MG63 (cell line): ENCODE measurements around the gene MGLL. TPM values are rescaled to one million over a fixed set of nuclear protein-coding genes. Genes with fewer than 3 reads are reported as not detected.
A peak's percentile ranks its signal among the peaks of the same experiment; 100 is the strongest.

ENCODE experiments used
- DNase-seq: peaks from one replicate; pipeline ENCODE4 v3.0.0-alpha.2; 2020
- H3K27me3 ChIP-seq: fragments of 250-450 bp; sonication (Bioruptor Pico); 2 replicates; pipeline ENCODE4 v1.5.1; 2020; ENCODE audit warnings: mild to moderate bottlenecking, moderate library complexity
- H3K36me3 ChIP-seq: fragments of 250-450 bp; sonication (Bioruptor Pico); 2 replicates; pipeline ENCODE4 v1.5.1; 2020; ENCODE audit warnings: mild to moderate bottlenecking, moderate library complexity
- H3K4me3 ChIP-seq: fragments of 250-450 bp; sonication (Bioruptor Pico); 2 replicates; pipeline ENCODE4 v1.5.1; 2020; ENCODE audit warnings: mild to moderate bottlenecking, moderate library complexity
- H3K9me3 ChIP-seq: fragments of 250-450 bp; sonication (Bioruptor Pico); 2 replicates; pipeline ENCODE4 v1.5.1; 2020; ENCODE audit warnings: mild to moderate bottlenecking, moderate library complexity
- total RNA-seq: library from RNA; depleted of rRNA; stranded (reverse); fragments of >200 nt; shearing (Covaris generic); gene quantifications from 2 replicates; pipeline ENCODE4 v1.2.3, GENCODE V29; 2014; ENCODE audit warnings: low replicate concordance

MGLL gene
- total RNA-seq, 1 experiment from 2014 or later = 29.0 TPM

DNA sequence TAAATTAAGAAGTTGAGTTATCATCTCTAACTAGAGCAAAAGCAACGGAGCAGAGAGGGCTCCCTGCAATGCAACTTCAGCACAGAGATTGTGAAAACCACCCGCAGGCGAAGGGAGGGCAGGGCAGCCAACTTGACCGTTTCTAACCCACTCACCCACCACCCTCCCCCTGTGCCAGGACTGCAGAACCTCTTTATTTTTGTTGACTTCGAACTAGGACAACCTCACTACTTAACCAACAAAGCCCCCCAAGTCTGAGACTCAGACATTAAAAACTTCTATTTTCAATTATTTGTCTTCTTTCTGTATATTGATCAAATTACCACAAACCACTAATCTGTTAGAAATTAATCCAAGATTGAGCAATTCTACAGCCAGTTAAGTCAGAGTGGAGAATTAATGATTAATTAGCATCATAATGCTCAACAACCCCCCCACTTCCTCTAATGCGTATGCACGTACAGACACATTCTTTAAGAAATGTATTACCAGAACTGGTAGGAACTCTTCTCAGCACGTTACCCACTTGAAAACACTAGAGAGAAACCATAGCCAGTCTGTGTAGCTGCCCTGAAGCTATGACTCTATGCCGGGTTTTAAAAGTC, 2.0 kb downstream of the MGLL start:
- H3K36me3 ChIP-seq = peaks cover 35% of the 10 kb centered on the region
- H3K27me3 ChIP-seq = no peaks in the 10 kb centered on the region
- DNase-seq = peak; percentile 49
- H3K4me3 ChIP-seq = peak overlapping the region; percentile 5; the same call in 1 of the 2 replicates
- no peaks in the 10 kb centered on the region for H3K9me3 ChIP-seq

- H3K27me3 ChIP-seq = no peaks in the 10 kb centered on the region
- H3K9me3 ChIP-seq = no peaks in the 10 kb centered on the region
- peaks cover 42% of the 10 kb centered on the region for H3K36me3 ChIP-seq
- no peak overlapping the region for H3K4me3 ChIP-seq
- no peak for DNase-seq
These were observed 2.7 kb downstream of the MGLL start for GRCh38 chr3:127819656-127820055.

DNA sequence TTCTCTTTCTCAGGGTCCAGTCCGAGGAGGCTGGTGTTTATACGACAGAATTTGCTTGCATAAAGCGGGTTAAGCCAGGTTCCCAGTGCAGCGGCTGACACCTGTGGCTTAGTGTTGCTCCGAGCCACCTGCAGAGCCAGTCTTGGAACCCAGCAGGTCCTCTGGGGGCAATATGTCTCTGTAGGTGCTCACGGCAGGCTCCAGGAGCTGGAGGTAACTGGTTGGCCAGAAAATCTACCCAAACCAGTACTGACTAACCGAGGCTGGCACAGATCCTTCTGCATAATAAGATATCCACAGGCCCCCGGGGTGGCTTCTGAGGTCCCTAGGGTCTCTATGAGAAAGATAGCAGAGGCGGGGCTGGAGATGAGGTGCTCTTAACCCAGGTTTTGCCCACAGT, 3.2 kb downstream of the MGLL start:
- H3K4me3 ChIP-seq = no peak overlapping the region
- no peaks in the 10 kb centered on the region for H3K27me3 ChIP-seq
- peaks cover 46% of the 10 kb centered on the region for H3K36me3 ChIP-seq
- DNase-seq = no peak
- H3K9me3 ChIP-seq = no peaks in the 10 kb centered on the region

DNA sequence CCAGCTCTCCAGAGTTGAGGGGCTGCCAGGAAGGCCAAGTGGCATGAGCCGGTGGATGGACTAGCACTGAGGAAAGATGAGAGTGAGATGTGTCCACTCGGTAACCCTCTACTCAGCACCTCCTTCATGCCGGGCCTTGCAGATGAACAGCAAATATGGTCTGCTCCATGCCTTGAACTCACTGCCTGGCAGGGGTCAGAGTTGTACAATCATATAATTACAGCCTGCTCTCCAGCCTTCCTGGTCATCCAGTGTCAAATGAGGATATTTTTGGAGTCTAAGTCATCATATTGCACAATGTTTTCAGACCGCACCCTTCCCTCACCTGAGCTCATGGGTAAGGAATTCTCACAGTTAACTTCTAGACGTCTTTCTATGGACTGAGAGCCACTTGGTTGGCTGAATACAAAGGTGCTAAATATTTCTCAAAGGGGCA, 4.9 kb downstream of the MGLL start:
- Histone ChIP-seq H3K27me3 (no peaks in the 10 kb centered on the region), H3K4me3 (no peak overlapping the region), H3K36me3 (peaks cover 53% of the 10 kb centered on the region), H3K9me3 (no peaks in the 10 kb centered on the region)
- DNase-seq = peak; percentile 69

GRCh38 chr3:127816783-127817405, 5.4 kb downstream of the MGLL start:
- Histone ChIP-seq H3K9me3 (no peaks in the 10 kb centered on the region), H3K36me3 (peaks cover 58% of the 10 kb centered on the region), H3K4me3 (no peak overlapping the region), H3K27me3 (no peaks in the 10 kb centered on the region)
- no peak for DNase-seq

- no peak for DNase-seq
- no peak overlapping the region for H3K4me3 ChIP-seq
- no peaks in the 10 kb centered on the region for H3K9me3 ChIP-seq
- peaks cover 68% of the 10 kb centered on the region for H3K36me3 ChIP-seq
- no peaks in the 10 kb centered on the region for H3K27me3 ChIP-seq
These were observed 6.4 kb downstream of the MGLL start for GRCh38 chr3:127815641-127816605.

DNA sequence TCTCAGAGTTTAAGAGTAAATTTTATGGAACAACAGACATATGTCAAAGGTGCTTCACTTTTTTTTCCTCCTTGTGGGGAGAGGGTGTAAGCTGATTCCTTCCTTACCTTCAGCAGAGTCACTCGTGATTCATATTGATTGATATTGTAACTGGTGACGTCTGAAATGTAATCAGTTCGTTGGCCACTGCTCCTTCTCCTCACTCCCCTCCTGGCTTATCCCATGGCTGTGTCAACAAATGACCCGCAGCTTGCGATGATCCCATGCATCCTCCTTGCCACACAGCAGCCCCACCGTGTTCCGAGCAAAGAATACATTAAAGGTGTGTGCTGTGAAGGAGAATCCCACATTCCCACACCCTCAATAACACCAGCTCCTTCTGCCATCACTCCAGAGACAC, 7.3 kb downstream of the MGLL start:
- DNase-seq = no peak
- Histone ChIP-seq H3K9me3 (no peaks in the 10 kb centered on the region), H3K36me3 (peaks cover 73% of the 10 kb centered on the region), H3K4me3 (no peak overlapping the region), H3K27me3 (no peaks in the 10 kb centered on the region)

GRCh38 chr3:127814325-127814781, 8.0 kb downstream of the MGLL start:
- no peak for DNase-seq
- no peaks in the 10 kb centered on the region for H3K27me3 ChIP-seq
- H3K36me3 ChIP-seq = peaks cover 75% of the 10 kb centered on the region
- H3K4me3 ChIP-seq = no peak overlapping the region
- H3K9me3 ChIP-seq = no peaks in the 10 kb centered on the region

GRCh38 chr3:127812151-127812550, 10.2 kb downstream of the MGLL start:
- peaks cover 76% of the 10 kb centered on the region for H3K36me3 ChIP-seq
- no peak overlapping the region for H3K4me3 ChIP-seq
- no peaks in the 10 kb centered on the region for H3K27me3 ChIP-seq
- H3K9me3 ChIP-seq = no peaks in the 10 kb centered on the region
- DNase-seq = no peak

- no peaks in the 10 kb centered on the region for H3K9me3 ChIP-seq
- DNase-seq = no peak
- no peak overlapping the region for H3K4me3 ChIP-seq
- peaks cover 72% of the 10 kb centered on the region for H3K36me3 ChIP-seq
- H3K27me3 ChIP-seq = no peaks in the 10 kb centered on the region
These were observed 10.6 kb downstream of the MGLL start for GRCh38 chr3:127811717-127812116.

DNA sequence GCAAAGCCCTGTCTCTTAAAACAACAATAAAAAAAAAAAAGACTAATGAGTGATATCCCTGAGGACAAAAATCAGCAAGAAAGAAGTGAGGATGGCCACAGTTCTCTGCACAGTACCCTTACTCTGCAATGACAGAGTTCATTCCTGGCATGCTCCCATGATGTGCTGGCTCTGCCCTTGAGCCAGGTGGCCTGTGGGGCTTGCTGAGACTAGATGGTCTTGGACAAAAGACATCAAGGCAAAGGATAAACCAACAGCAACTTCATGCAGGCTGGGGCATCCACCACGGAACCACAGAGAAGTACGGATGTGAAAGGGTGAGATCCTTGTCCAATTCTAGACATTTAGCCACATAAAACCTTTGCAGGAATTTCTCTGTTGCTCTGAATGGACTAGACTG, 12.7 kb downstream of the MGLL start:
- Histone ChIP-seq H3K9me3 (no peaks in the 10 kb centered on the region), H3K27me3 (no peaks in the 10 kb centered on the region), H3K36me3 (peaks cover 70% of the 10 kb centered on the region), H3K4me3 (no peak overlapping the region)
- DNase-seq = no peak

- Histone ChIP-seq H3K4me3 (no peak overlapping the region), H3K27me3 (no peaks in the 10 kb centered on the region), H3K9me3 (no peaks in the 10 kb centered on the region), H3K36me3 (peaks cover 67% of the 10 kb centered on the region)
- no peak for DNase-seq
These were observed 13.1 kb downstream of the MGLL start for GRCh38 chr3:127809211-127809610.

DNA sequence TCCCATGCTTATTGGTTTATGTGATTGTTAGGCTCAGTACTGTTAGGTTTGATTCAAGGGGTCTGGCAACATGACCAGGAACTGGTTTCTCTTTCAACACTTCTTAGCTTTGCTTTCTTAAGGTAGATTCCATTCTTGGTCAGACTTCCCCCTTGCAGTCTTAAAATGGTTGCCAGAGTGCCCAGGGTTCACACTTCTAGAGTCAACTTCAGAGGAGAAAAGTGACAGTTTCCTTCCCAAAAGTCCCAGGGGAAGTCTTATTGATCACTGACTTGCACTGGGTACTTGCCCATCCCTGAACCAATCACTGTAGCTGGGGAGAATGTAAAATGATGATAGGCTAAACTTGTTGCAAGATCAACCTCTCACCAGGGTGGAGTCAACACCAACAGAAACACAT, 14.1 kb downstream of the MGLL start:
- no peaks in the 10 kb centered on the region for H3K27me3 ChIP-seq
- H3K4me3 ChIP-seq = no peak overlapping the region
- peaks cover 73% of the 10 kb centered on the region for H3K36me3 ChIP-seq
- DNase-seq = no peak
- no peaks in the 10 kb centered on the region for H3K9me3 ChIP-seq

DNA sequence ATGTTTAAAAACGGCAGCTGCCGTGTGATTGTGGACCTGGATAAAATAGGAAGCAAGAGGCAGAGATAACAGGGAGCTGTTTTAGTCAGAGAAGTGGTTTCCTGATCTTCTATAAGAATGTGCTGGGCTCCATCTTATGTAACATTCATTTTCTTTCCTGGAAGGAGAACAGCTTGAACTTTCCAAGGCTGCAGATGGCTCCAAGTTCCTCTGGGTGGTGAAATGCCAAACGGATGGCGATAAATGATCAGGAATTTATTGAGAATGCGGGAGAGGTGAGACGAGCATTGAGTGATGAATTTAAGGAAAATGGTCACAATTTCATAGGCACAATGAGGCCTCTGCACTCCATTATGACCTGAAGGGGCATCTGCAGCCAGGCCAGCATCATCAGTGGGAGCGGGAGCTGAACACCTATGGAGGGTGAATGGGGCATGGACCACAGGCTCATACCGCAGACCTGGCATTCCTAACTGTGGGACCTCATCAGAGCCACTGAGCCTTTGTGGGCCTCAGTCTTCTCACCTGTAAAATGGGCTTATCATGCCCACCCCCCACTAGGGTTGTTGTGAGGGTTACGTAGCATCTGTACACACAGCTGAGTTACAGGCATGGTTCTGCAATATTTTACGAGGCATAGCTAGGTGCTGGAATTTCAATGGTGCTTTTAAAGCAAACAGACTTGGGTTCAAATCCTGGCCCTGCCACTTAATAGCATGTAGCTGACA, 17.1 kb downstream of the MGLL start:
- Histone ChIP-seq H3K36me3 (peaks cover 61% of the 10 kb centered on the region), H3K27me3 (no peaks in the 10 kb centered on the region), H3K9me3 (no peaks in the 10 kb centered on the region), H3K4me3 (no peak overlapping the region)
- DNase-seq = no peak

GRCh38 chr3:127804141-127804540, 18.2 kb downstream of the MGLL start:
- H3K4me3 ChIP-seq = no peak overlapping the region
- DNase-seq = no peak

DNA sequence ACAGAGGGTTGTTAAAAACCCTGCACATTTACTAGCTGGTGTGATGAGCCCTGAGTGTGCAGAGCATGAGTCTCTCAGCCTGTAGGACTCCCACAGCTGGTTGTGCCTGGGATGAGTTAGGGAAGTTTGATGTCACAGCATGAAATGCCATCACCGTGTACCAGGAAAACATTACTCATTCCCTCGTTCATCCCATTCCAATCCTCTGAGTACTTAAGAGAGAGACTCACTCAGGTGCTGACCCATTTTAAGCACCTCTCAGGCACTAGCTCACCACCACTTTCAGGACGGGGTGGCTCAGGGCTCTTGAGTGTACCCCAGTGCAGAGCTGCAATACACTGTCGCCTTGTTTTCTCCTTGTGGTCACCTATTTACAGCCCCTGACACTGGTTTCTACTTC, 18.7 kb downstream of the MGLL start:
- no peaks in the 10 kb centered on the region for H3K27me3 ChIP-seq
- peak; percentile 67 for DNase-seq
- no peaks in the 10 kb centered on the region; the same call in 1 of the 2 replicates for H3K9me3 ChIP-seq
- no peak overlapping the region for H3K4me3 ChIP-seq
- peaks cover 57% of the 10 kb centered on the region for H3K36me3 ChIP-seq

More at GRCh38 chr3:127804141-127804540, 18.2 kb downstream of the MGLL start:
- Histone ChIP-seq H3K27me3 (no peaks in the 10 kb centered on the region), H3K36me3 (peaks cover 57% of the 10 kb centered on the region), H3K9me3 (no peaks in the 10 kb centered on the region; the same call in 1 of the 2 replicates)
